GM12801 (cell line): ENCODE data around the gene MYBBP1A.

ENCODE experiments used
- CTCF ChIP-seq: IDR thresholded peaks from one replicate; pipeline ENCODE4 v1.5.1; 2011; ENCODE audit warnings: control low read depth; ENCODE audit not compliant: insufficient read length; ENCODE audit errors: extremely low read depth

Gene MYBBP1A

GRCh38 chr17:4573115-4573514, 17.9 kb upstream of the MYBBP1A start:
- no peak for TF ChIP-seq CTCF

GRCh38 chr17:4572131-4572530, 16.9 kb upstream of the MYBBP1A start:
- TF ChIP-seq CTCF, result no peak

GRCh38 chr17:4569591-4569990, 14.4 kb upstream of the MYBBP1A start:
- TF ChIP-seq CTCF, result no peak

GRCh38 chr17:4566785-4567184, 11.6 kb upstream of the MYBBP1A start:
- TF ChIP-seq CTCF, result no peak

GRCh38 chr17:4565209-4566141, 10.3 kb upstream of the MYBBP1A start:
- TF ChIP-seq CTCF, result no peak

GRCh38 chr17:4562015-4562969, 7.1 kb upstream of the MYBBP1A start:
- TF ChIP-seq CTCF, result no peak

GRCh38 chr17:4560837-4561256, 5.7 kb upstream of the MYBBP1A start:
- no peak for TF ChIP-seq CTCF
